Glomerular endothelial cell (primary cell): Measurements from ENCODE around the gene DOHH. TPM values are rescaled to one million over a fixed set of nuclear protein-coding genes. Genes with fewer than 3 reads are reported as not detected.
"Not testable (repeated sequence)": the region's sequence is repeated elsewhere in the genome, so short reads cannot be mapped to it uniquely, and the experiment has no call there.

Experiments used
- DNase-seq: peaks from one replicate; pipeline ENCODE4 v3.0.0-alpha.2; 2011; ENCODE audit warnings: low read depth, low spot score; ENCODE audit errors: extremely low read depth
- total RNA-seq: library from RNA; depleted of rRNA; stranded (reverse); fragments of >200 nt; gene quantifications from 2 replicates; pipeline ENCODE4 v1.2.3, GENCODE V29; 2015

DOHH gene
- total RNA-seq, 1 donor from 2014 or later: 28.7 TPM

- no peak for DNase-seq
Measured at GRCh38 chr19:3462991-3463713, 37.3 kb downstream of the DOHH start.

DNA sequence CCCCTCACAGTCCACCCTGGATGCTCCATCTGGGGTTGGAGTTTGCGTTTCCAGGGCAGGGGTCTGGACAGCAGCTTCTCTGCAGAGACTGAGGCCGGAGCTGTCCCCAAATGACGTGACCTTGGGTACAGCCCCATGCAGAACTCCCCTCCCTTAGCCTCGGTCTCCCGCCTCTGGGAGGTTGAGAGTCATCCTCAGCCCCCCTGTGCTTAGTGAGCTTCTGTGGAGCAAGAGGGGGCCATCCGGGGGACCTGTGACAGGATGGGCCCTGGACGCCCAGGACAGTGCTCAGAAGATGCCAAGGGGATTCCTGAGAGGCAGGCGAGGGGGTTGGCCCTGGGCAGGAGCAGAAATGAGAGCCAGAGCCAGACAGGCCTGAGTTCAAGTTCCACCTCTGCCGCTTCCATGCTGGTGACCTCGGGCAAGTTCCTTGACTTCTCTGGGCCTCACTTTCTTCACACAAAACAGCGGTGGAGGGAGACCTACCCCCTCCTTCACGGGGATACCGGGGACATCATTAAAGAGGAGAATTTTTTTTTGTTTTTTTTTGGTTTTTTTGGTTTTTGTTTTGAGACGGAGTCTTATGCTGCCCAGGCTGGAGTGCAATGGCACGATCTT lies 40.4 kb downstream of the DOHH start:
- DNase-seq: no peak

GRCh38 chr19:3459089-3459881 lies 41.2 kb downstream of the DOHH start:
- DNase-seq: no peak

DNA sequence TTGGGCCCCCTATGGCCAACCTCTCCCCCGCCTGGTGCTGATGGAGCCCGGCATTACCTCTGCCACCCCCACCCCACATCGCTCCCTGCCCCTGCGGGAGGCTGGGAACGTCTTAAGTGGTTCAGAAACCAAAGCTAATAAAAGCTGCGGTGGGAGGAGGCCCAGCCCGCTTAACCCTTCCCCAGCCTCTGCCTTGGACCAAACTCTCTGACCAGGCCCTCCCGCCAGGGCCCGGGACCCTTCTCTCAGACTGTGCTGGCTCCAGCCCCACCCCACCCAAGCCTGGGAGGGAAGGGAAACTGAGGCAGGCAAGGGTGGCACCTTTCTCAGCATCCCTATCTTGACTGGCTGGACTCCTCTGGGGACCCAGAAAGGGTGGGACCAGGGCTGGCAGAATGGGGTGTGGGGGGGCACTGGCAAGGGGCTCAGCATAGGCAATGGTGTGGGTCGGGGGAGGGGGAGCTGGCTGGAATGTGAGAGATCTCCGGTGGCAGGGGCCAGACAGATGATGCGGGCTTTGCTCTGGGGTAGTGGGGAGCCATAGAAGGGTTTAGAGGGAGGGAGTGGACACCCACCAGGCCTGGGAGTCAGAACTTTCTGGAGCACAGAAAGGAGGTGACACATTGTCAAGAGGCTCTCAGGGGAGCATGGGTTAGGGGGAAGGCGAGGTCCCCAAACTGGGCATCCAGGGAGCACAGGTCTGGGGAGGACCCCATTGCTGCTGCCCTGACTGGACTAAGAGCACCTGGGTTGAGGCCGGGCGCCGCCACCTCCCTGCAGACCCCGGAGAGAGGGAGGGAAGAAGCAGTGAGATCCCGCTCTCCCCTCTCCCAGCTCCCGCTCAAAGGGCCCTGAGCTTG lies 42.0 kb downstream of the DOHH start:
- DNase-seq: no peak

DNA sequence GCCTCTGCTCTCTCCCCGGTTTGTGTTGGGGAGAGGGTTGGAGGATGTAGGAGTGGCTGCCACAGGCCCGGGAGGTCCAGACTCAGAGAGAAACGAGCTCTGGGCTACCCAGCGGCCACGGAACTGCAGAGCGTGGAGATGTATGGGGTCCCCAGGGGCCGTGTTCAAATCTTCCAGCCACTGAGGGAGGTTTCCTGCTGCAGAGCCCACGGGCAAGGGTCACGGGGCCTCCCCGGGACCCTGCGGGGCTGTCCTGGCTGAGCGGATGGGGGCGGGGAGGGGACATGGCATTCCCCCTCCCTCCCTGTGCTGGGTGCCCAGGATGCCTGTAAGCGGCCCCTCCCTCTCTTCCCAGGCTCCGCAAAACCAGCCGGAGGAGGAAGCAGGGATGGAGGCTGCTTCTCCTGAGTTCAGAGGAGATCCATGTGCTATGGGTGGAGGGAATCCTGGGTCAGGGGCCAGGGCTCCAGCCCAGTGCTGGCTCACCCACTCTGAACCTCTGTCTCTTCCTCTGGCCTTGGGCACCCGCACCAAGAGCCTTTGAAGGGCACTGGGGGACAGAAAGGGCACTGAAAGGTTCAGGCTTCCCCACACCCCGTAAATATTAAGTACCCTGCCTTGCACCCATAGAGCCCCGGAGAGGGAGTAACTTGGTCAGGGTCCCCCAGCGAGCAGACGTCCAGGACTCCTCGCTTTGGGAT lies 42.8 kb downstream of the DOHH start:
- DNase-seq: no peak

DNA sequence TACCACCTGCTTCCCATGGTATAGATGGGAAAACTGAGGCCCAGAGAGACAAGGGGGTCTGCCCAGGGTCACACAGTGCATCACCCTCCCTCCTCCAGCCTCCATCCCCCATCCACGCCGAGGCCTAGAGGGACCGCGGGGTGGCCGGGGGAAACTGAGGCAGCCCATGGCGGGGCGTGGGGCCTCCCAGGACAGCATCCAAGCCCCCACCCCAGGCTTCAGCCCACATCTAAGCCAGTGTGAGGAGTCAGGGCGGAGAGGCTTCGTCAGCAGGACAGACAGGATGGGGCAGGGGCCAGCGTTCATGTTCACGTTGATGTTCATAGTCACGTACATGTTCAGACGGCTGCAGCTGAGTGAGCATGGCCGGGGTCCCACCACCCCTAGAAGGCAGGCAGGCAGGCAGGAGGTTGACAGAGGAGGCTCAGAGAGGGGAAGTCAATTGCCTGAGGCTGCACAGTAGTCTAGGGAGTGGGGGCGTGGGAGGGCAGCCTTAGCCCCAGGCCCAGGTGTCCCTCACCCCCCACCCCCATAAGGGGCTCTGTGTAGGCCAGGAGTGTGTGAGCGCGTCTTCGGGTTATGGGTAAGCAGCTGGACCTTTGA lies 43.4 kb downstream of the DOHH start:
- DNase-seq: no peak

- no peak for DNase-seq
Measured at GRCh38 chr19:3455960-3456601, 44.4 kb downstream of the DOHH start.

DNA sequence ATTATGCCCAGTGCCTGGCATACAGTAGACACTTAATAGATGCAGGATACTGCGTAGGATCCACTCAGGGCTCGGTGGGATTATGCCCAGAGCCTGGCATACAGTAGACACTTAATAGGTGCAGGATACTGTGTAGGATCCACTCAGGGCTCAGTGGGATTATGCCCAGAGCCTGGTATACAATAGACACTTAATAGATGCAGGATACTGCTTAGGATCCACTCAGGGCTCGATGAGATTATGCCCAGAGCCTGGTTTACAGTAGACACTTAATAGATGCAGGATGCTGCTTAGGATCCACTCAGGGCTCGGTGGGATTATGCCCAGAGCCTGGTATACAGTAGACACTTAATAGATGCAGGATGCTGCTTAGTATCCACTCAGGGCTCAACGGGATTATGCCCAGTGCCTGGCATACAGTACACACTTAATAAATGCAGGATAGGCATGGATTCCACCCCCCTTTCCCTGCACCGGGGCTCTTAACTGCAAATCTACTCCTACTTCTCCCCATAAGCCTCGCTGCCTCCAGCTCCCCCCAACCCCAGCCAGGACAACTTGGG lies 45.0 kb downstream of the DOHH start:
- no peak for DNase-seq

DNA sequence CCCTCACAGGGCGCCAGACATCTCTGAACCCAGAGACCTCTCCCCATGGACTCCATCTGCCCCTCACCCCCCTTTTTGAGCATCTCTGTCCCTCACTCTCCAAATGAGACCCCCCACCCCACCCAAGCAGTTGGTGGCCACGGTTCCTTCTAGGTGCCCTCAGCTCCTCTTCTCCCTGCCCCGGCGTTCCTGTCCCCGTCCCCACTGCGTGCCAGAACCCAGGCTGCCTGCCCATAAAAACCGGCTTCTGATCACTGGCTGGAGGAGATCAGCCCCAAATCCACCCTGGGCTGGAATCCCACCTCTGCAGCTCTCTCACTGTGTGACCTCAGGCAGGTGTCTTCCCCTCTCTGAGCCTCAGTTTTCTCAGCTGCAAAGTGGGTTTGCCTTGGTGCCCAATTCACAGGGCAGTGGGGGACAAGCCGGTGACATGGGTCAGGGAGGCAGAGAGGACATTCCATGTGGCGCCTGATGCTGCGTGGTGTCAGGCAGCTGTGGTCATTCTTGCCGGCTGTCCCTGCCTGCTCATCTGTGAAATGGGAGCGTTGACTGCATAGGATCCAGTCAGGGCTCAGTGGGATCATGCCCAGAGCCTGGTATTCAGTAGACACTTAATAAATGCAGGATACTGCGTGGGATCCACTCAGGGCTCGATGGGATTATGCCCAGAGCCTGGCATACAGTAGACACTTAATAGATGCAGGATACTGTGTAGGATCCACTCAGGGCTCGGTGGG lies 45.6 kb downstream of the DOHH start:
- no peak for DNase-seq

GRCh38 chr19:3453840-3454239 lies 46.6 kb downstream of the DOHH start:
- no peak for DNase-seq

- DNase-seq: not testable (repeated sequence)
Measured at GRCh38 chr19:3452942-3453214, 47.6 kb downstream of the DOHH start.

DNA sequence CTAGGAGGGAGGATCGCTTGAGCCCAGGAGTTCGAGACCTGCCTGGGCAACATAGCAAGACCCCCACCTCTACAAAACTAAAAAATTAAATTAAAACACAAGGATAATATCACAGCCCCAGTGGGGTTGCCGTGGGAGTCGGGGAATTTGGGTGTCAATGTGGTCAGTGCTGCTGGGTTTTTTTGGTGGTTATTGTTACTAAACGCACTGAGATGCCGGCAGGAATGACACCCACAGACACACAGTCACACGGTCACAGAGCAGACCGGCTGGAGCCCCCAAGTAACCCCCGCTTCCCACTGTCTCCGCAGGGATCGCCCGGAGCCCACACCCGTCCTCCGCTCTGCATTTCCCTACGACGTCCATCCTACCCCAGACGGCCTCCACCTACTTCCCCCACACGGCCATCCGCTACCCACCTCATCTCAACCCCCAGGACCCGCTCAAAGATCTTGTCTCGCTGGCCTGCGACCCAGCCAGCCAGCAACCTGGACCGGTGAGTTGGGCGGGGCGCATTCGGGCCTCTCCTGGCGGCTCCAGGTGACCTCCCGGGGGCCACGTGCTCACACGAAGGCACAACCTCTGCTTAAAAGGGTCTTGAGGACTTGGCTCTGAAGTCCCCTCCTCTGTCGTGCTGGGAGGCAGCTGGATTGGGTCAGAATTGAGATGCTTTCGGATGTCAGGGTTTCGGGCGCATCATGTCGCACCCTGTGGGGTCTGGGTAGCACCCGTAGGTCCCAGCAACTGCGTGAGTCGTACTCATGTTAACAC lies 48.1 kb downstream of the DOHH start:
- DNase-seq: no peak

DNA sequence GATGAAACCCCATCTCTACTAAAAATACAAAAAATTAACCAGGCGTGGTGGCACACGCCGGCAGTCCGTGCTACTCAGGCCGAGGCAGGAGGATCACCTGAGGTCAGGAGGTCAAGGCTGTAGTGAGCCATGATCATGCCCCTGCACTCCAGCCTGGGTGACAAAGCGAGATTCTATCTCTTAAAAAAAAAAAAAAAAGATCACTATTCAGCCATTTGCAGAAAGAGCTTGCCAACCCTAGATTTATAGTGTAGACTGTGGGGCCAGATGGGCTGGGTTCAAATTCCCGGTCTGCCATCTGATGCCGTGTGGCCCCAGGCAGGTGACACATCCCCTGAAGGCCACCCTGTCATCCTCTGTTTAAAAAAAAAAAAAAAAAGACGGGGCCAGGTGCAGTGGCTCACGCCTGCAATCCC lies 49.0 kb downstream of the DOHH start:
- no peak for DNase-seq

DNA sequence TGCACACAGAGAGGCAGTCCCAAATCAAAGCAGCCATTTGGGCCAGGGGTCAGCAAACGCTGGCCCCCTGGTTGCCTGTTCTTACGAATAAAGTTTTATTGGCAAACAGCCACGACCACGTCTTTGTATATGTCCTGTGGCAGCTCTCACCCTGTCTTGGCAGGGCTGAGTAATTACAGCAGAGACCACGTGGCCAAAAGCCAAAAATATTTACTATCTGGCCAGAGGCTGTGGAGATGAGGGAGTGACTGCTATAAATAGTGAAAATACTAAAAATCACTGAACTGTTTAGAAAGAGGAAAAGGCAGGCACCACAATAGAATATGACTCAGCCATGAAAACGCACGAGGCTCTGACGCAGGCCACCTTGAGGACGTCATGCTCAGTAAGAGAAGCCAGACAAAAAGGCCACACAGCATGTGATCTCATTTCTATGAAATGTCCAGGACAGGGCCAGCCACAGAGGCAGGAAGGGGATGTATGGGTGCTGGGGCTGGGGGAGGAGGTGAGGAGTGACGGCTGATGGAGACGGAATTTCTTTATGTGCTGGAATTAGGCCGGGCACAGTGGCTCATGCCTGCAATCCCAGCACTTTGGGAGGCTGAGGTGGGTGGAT lies 49.6 kb downstream of the DOHH start:
- DNase-seq: peak; percentile 98

- no peak for DNase-seq
Measured at GRCh38 chr19:3448616-3449334, 51.7 kb downstream of the DOHH start.

DNA sequence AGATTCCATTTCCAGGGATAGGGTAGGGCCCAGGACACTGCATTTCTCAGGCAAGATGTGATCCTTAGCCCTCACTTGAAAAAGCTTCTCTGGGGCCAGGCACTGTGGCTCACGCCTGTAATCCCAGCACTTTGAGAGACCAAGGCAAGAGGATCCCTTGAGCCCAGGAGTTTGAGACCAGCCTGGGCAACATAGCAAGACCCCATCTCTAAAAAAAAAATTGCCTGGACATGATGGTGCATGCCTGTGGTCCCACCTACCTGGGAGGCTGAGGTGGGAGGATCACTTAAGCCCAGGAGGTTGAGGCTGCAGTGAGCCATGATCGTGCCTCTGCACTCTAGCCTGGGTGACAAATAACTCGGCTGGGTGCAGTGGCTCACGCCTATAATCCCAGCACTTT lies 53.8 kb downstream of the DOHH start:
- DNase-seq: not testable (repeated sequence)
